Epithelial cell of esophagus (primary cell): ENCODE results near the gene SPATA2.

Experiments
- DNase-seq: peaks from one replicate; pipeline ENCODE4 v3.0.0; 2010; ENCODE audit warnings: low read depth
- H3K4me3 ChIP-seq: 2 replicates; pipeline ENCODE4 v1.5.1; 2011; ENCODE audit warnings: mild to moderate bottlenecking, low read length, control low read depth
- TF ChIP-seq, protein P1 (sequence below): IDR thresholded peaks from 2 replicates; pipeline ENCODE4 v1.5.1; 2011; ENCODE audit warnings: low read depth, mild to moderate bottlenecking, low read length, control low read depth, inconsistent platforms; ENCODE audit not compliant: insufficient read depth; ENCODE audit errors: missing control alignments

SPATA2 gene

DNA sequence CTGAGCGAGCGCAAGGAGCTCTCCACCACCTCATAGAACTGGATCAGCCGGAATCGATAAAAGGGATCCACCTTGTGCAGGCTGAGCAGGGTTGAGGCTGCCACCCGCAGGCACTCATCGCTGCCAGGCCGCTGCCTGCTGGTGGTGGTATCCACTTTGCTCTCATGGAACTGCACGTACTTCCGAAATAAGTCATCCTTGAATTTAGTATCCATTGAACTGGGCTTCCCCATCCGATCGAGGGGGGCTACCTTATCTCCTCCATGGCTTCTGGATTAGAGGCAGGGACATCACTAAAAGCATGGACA lies 7.1 kb downstream of the SPATA2 start:
- no peak for DNase-seq
- H3K4me3 ChIP-seq = no peak overlapping the region
- TF ChIP-seq, protein P1, sequence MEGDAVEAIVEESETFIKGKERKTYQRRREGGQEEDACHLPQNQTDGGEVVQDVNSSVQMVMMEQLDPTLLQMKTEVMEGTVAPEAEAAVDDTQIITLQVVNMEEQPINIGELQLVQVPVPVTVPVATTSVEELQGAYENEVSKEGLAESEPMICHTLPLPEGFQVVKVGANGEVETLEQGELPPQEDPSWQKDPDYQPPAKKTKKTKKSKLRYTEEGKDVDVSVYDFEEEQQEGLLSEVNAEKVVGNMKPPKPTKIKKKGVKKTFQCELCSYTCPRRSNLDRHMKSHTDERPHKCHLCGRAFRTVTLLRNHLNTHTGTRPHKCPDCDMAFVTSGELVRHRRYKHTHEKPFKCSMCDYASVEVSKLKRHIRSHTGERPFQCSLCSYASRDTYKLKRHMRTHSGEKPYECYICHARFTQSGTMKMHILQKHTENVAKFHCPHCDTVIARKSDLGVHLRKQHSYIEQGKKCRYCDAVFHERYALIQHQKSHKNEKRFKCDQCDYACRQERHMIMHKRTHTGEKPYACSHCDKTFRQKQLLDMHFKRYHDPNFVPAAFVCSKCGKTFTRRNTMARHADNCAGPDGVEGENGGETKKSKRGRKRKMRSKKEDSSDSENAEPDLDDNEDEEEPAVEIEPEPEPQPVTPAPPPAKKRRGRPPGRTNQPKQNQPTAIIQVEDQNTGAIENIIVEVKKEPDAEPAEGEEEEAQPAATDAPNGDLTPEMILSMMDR = no peak

DNA sequence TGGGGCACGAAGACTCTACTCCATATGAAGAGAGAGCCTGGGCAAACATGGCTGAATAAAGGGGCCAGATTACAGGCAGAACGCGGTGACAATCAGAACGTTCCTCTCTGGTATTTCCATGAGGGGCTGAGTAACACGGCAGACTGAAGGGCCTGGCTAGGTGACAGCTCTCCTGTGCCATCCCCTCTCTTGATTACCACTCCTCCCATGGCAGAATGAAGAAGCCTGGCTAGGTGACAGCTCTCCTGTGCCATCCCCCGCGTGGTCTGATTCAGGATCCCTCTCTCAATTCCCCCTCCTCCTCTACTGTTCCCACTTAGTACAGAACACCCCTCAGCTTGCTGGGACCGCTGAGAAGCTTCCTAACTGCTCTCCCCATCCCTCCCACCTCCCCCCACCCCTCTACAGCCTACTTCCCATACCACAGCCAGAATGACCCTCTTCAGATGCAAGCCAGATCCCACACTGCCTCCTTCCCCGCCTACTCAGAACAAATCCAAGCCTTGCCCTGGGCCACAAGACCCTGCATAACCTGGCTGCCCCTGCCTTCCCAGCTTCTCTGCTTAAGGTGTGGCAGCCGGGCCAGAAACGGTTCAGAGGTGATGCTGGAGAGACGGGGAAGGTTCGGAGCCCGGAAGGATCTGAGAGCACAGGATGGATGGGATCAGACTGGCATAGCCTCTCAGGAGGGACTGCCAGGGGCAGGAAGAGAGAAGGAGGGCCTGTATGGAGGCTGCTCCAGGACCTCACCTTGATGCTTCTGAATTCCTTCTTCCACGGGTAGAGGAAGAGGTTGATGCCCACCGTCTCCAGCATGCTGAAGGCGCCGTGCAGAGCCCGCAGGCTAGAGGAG lies 7.7 kb downstream of the SPATA2 start:
- H3K4me3 ChIP-seq = no peak overlapping the region
- no peak for DNase-seq
- TF ChIP-seq, protein P1 = no peak

DNA sequence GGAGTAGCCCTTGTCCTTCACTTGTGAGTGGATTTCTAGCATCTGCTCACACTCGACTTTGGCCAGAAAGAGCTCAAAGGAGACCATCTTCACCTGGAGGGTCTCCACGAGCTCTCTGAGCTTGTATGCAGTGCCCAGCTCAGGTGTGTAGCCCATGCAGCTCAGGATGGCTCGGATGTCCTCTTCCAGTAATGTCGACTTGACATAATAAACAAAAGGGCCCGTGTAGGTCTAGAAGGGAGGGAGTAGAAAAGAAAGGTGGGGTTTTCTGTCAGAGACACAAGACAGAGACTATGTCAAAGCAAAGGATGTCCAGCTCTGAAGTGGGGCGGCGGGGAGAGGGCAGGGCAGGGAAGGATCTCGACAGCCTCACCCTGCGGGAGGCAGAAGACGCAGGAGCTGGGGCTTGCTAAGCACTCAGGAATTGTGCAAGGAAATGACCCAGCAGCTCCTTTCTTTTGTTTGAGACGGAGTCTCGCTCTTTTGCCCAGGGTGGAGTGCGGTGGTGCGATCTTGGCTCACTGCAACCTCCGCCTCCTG lies 8.6 kb downstream of the SPATA2 start:
- TF ChIP-seq, protein P1 = no peak
- H3K4me3 ChIP-seq = no peak overlapping the region
- no peak for DNase-seq

DNA sequence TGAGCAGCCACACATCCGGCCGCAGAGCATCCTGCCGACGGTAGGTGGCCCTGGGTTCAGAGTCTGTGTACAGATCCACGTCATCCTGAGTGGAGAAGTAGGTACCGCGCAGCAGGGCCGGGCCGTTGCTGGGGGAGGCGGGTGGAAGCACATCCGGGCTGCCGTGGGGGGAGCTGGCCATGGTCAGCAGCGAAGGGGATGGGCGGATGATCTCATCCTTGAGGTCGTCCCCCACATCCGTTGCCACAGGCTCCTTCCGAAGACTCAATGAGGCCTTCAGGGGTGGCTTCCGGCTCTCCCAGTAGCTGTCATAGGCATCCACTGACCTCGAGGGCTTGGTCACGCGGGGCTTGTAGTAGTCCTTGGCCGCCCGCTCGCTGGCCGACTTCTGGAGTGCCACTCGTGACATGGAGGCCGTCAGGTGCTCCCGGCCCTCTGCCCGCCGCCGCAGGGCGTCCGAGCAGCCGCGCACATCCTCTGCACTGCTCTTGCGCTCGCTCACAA lies 9.2 kb downstream of the SPATA2 start:
- TF ChIP-seq, protein P1 = no peak
- H3K4me3 ChIP-seq = no peak overlapping the region

DNA sequence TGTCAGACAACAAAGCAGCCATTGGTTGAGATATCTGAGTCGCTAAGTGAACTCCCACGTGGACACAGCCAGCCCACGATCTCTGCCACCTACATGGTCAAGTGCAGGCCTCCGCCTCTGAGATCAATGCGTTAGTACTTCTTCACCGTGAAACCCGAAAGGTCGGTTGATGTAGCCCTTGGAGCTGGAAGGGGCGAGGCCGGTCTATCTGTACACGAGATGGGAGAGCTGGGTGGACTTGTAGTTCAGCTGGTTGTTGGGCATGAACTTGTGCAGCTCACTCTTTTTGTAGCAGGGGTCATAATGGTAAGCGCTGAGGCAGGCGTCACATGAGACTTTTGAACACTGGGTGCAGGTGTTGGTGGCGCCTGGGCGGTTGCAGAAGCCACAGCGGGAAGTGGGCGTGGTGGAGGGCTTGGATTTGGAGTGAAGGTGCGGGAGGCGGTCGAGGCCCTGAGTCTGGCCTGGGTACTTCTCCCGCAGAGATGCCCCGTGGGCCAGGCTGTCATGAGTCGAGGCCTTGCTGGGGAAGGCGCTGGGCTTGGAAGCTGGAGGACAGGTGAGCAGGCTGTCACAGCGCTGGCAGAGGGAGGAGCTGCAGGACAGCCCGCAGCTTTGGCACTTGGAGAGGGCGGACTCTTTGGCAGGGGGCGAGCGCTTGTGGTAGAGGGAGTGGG lies 9.8 kb downstream of the SPATA2 start:
- no peak for DNase-seq
- TF ChIP-seq, protein P1 = no peak
- no peak overlapping the region for H3K4me3 ChIP-seq

More for the DNA sequence above, 9.2 kb downstream of the SPATA2 start:
- DNase-seq = no peak

DNA sequence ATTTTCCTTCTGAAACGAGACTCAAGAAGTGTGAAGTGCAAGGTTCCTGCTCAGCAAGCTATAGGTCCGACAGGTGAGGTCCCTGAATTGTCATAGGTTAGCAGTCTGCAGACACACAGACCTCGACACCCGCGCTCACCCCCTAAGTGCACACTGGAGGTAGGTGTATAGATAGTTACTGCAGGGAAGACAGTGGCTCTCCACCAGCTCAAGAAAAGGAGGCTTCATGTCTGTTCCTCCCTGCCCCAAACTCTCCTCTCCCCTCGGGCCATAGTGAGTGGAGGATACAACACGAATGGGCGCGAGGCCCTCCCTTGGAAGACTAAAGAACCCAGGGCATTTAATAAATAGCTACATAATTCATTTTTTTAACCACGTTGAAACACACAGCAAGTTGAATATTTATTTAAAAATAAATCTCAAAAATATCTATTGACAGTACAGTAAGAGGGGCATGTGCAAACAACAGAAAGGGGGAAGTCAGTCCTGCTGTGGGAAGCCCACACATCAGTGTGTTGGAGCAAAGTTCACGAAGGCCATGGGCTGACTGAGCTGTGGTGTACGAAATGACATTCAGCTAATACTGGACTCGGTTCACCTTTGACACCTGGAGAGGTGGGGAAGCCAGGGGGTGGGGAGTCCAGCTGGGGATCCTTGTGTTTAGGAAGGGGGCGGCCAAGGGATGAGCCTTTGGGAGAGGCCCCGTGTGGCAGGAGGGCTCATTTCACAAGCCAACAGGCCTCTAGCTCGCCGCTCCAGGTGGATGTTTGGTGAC lies 10.7 kb downstream of the SPATA2 start:
- TF ChIP-seq, protein P1 = no peak
- DNase-seq = no peak
- H3K4me3 ChIP-seq = no peak overlapping the region
